HG03460 (cell line): Measurements from ENCODE around the gene SLC34A1.

ENCODE experiments used
- ATAC-seq: cut with Tn5 transposase; IDR thresholded peaks from one replicate; pipeline ENCODE4 v1.9.1; 2021; ENCODE audit not compliant: unreplicated experiment

Gene SLC34A1

GRCh38 chr5:177385720-177386119 is 1.5 kb downstream of the SLC34A1 start:
- ATAC-seq = no peak

GRCh38 chr5:177386542-177386941 is 2.3 kb downstream of the SLC34A1 start:
- no peak for ATAC-seq

DNA sequence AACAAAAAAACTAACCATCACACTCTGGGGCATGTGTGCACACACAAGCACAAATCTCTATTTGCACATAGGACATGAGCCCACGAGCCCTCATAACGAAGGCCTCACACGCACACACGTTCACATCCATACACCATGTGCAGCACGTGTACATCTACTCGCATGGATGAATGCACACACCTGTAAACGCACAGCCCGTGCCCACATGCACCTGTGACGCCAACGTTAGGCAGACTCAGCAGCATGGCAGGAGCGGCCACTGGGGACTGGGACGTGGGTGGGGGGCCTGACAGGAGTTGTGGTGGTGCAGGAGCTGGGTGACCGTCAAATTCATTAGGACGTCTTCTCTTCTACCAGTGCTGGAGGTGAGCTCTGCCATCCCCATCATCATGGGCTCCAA is 3.2 kb downstream of the SLC34A1 start:
- no peak for ATAC-seq

DNA sequence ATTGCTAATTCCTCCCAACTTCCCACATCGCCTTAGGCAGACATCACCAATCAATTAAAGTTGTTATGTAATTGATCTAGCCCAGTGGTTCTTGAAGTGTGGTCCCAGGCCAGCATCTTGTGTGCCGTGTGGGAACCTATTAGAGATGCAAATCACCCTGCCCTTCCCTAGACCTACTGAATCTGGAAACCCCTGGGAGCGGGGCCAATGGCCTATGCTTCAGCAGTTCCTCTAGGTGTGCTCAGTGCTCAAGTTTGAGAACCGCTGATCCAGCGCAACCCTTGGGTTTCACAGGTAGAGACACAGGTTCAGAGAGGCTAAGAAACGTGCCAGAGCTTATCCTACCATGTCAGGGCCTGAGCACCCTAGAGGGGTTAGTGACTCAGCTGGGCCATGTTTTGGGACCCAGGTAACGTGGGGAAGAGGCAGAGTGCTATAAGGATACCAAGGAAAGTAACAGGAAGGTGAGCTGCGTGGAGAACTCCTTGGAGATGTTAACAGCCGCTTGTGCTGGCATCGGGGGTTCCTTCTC is 4.4 kb downstream of the SLC34A1 start:
- ATAC-seq = no peak

DNA sequence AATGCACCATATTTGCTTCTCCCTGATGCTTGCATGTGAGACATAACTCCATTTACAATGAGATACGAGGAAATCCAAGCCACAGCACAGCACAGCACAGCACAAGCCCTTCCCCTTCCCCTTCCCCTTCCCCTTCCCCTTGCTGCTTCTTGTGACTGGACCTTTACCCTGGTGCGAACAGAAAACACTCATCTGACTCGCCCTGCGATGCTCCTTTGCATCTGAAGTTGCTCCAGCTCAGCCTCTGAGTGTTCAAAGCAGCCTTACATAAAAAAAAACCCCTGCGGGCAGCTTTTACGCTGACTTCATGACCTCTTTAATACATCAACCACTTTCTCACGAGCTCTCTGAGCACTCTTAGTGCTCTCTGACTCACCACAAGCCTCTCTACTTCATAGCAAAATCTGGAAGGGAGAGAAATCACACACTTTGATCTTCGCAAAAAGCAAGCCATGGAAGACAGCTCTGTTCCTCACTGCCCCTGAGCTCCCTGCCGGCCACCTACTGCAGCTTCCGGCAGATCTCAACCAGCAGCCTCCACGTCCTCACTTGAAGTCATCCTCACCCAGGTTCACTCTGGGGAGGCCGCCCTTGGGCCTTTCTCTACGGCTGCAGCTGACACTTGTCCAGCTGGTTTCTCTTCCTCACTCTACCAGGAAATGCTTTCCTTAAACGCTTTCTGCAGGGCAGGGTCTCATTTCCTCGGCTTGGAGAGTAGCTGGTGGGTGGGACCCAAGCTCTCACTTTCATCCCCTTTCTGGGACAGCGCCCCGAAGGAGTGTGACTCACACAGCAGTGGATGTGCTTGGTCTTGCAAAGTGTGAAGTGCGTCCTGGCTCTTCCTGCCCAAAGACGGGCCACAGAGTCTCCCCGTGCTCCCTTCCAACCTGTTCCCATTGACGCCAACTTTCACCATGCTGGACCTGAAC is 5.3 kb downstream of the SLC34A1 start:
- ATAC-seq = peak; percentile 39

- peak; percentile 57 for ATAC-seq
Measured at GRCh38 chr5:177390363-177391300, 6.4 kb downstream of the SLC34A1 start.

DNA sequence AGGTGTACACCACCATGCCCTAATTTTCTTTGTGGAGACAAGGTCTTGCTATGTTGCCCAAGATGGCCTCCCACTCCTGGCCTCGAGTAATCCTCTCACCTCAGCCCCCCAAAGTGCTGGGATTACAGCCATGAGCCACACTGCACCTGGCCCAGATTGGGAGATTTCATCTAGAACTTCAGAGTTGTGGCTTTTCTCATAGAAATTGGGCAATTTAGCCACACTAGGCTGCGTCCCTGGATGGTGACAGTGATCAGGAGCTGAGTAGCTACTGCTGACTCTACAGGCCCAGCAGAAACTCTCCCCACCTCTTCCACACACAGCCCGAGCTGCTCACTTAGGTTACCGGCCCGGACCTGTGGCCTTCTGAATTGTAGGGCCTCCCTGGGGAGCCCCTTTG is 8.5 kb downstream of the SLC34A1 start:
- ATAC-seq = no peak

GRCh38 chr5:177393206-177393765 is 9.1 kb downstream of the SLC34A1 start:
- no peak for ATAC-seq

GRCh38 chr5:177393990-177394389 is 9.8 kb downstream of the SLC34A1 start:
- ATAC-seq = no peak

- no peak for ATAC-seq
Measured at GRCh38 chr5:177396078-177396477, 11.8 kb downstream of the SLC34A1 start.

- ATAC-seq = no peak
Measured at GRCh38 chr5:177396807-177397206, 12.6 kb downstream of the SLC34A1 start.

GRCh38 chr5:177397875-177398390 is 13.7 kb downstream of the SLC34A1 start:
- no peak for ATAC-seq

GRCh38 chr5:177399997-177400868 is 16.0 kb downstream of the SLC34A1 start, which contains the start of gene PFN3:
Gene PFN3 (minus strand): TSS chr5:177400661. CDS start chr5:177400576, 85 bp downstream.
- ATAC-seq = no peak

- ATAC-seq = no peak
Measured at GRCh38 chr5:177402271-177403043, 18.2 kb downstream of the SLC34A1 start.

DNA sequence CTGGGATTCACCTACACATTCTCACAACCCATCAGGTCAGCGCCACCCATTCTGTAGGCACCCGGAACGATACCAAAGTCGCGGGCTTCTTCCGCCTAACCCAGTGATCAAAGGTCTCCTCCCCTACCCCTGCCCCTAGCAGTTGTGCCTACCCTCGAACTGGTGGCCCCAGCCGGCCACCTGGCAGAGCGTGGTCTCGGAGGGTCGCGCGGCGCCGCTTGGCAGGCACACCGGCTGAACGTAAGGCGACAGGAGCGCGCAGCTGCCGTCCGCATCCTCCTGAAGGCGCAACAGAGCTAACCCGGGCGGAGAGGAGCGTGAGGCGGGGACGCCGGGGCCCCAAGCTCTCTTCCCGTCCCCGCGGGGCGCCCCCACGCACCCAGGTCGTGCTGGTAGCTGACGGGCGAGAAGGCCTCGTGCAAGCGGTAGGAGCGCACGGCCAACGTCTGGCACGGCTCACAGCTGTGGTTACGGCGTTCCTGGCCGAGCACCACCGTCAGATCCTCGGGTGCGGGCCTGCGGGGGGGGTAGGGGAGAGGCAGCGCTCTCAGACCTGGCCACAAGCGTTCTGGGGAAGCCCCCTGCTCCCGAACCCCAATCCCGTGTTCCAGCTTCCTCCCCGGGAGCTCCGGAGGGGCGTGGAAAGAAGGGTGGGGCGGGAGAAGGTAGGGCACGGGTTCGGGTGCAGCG is 19.0 kb downstream of the SLC34A1 start:
- peak; percentile 24 for ATAC-seq

GRCh38 chr5:177403792-177404640 is 19.8 kb downstream of the SLC34A1 start:
- ATAC-seq = peak; percentile 72

- no peak for ATAC-seq
Measured at GRCh38 chr5:177404641-177405179, 20.5 kb downstream of the SLC34A1 start.
